ENCODE data around the gene PTPN14.

Gene PTPN14

GRCh38 chr1:214386747-214387146, 164.7 kb downstream of the PTPN14 start:
- peak; percentile 94 for ATAC-seq
- no peak for TF ChIP-seq ARNTL (CRISPR knock-in tag; IDR thresholded peaks at IDR 0.05; ENCODE audit: borderline replicate concordance, low read depth)
- no peak for TF ChIP-seq ESRRG (CRISPR knock-in tag; IDR thresholded peaks at IDR 0.05)
- no peak for TF ChIP-seq SNAI2 (CRISPR knock-in tag; IDR thresholded peaks at IDR 0.05)
- no peak for TF ChIP-seq CSDC2 (CRISPR knock-in tag; IDR thresholded peaks at IDR 0.05)
- TF ChIP-seq ZFP30 (CRISPR knock-in tag; IDR thresholded peaks at IDR 0.05) = no peak
- TF ChIP-seq TSHZ2 (CRISPR knock-in tag; IDR thresholded peaks at IDR 0.05) = no peak
- no peak for TF ChIP-seq ZNF565 (CRISPR knock-in tag; conservative IDR thresholded peaks at IDR 0.05; ENCODE audit: low read depth)
- no peak for TF ChIP-seq ZFP3 (CRISPR knock-in tag; IDR thresholded peaks at IDR 0.05)
- TF ChIP-seq TCF4 (CRISPR knock-in tag; IDR thresholded peaks at IDR 0.05; ENCODE audit: borderline replicate concordance) = no peak
- TF ChIP-seq BACH2 (CRISPR knock-in tag; IDR thresholded peaks at IDR 0.05; ENCODE audit: borderline replicate concordance) = no peak
- TF ChIP-seq, protein P1, sequence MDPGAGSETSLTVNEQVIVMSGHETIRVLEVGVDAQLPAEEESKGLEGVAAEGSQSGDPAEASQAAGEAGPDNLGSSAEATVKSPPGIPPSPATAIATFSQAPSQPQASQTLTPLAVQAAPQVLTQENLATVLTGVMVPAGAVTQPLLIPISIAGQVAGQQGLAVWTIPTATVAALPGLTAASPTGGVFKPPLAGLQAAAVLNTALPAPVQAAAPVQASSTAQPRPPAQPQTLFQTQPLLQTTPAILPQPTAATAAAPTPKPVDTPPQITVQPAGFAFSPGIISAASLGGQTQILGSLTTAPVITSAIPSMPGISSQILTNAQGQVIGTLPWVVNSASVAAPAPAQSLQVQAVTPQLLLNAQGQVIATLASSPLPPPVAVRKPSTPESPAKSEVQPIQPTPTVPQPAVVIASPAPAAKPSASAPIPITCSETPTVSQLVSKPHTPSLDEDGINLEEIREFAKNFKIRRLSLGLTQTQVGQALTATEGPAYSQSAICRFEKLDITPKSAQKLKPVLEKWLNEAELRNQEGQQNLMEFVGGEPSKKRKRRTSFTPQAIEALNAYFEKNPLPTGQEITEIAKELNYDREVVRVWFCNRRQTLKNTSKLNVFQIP (CRISPR knock-in tag; IDR thresholded peaks at IDR 0.05; ENCODE audit: borderline replicate concordance, low read depth) = no peak
- TF ChIP-seq TOX (CRISPR knock-in tag; IDR thresholded peaks at IDR 0.05; ENCODE audit: borderline replicate concordance) = no peak
- TF ChIP-seq GLIS3 (CRISPR knock-in tag; IDR thresholded peaks at IDR 0.05) = no peak
- TF ChIP-seq, protein P2, sequence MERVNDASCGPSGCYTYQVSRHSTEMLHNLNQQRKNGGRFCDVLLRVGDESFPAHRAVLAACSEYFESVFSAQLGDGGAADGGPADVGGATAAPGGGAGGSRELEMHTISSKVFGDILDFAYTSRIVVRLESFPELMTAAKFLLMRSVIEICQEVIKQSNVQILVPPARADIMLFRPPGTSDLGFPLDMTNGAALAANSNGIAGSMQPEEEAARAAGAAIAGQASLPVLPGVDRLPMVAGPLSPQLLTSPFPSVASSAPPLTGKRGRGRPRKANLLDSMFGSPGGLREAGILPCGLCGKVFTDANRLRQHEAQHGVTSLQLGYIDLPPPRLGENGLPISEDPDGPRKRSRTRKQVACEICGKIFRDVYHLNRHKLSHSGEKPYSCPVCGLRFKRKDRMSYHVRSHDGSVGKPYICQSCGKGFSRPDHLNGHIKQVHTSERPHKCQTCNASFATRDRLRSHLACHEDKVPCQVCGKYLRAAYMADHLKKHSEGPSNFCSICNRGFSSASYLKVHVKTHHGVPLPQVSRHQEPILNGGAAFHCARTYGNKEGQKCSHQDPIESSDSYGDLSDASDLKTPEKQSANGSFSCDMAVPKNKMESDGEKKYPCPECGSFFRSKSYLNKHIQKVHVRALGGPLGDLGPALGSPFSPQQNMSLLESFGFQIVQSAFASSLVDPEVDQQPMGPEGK (CRISPR knock-in tag; IDR thresholded peaks at IDR 0.05; ENCODE audit: borderline replicate concordance) = no peak
- no peak for TF ChIP-seq ISL1 (CRISPR knock-in tag; IDR thresholded peaks at IDR 0.05)

DNA sequence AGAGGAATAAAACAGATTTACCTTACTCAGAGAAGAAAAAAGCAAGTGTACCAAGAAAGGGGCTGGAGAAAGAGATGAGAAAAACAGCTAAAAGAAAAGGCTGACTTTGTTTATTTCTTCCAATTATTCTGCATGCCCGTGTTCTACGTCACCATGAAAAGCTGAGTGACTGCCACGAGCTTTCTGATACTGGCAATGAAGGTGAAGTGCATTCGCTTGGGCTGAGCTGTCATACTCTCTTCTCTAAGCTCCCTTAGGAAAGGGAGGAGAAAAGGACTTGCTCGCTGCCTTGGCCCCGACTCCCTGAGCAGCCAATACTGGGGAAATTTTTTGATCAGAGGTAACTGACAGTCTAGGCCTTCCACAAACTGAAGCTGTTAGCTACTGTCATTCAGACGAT, 165.1 kb downstream of the PTPN14 start:
- no peak for TF ChIP-seq ZNF565 (CRISPR knock-in tag; conservative IDR thresholded peaks at IDR 0.05; ENCODE audit: low read depth)
- no peak for TF ChIP-seq ZC3H10 (CRISPR knock-in tag; IDR thresholded peaks at IDR 0.05)
- TF ChIP-seq ZFP3 (CRISPR knock-in tag; IDR thresholded peaks at IDR 0.05) = no peak
- TF ChIP-seq ESRRG (CRISPR knock-in tag; IDR thresholded peaks at IDR 0.05) = no peak
- TF ChIP-seq, protein P3, sequence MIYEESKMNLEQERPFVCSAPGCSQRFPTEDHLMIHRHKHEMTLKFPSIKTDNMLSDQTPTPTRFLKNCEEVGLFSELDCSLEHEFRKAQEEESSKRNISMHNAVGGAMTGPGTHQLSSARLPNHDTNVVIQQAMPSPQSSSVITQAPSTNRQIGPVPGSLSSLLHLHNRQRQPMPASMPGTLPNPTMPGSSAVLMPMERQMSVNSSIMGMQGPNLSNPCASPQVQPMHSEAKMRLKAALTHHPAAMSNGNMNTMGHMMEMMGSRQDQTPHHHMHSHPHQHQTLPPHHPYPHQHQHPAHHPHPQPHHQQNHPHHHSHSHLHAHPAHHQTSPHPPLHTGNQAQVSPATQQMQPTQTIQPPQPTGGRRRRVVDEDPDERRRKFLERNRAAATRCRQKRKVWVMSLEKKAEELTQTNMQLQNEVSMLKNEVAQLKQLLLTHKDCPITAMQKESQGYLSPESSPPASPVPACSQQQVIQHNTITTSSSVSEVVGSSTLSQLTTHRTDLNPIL (CRISPR knock-in tag; IDR thresholded peaks at IDR 0.05; ENCODE audit: low read depth) = no peak
- no peak for TF ChIP-seq ZFP30 (CRISPR knock-in tag; IDR thresholded peaks at IDR 0.05)
- no peak for TF ChIP-seq ZNF70 (CRISPR knock-in tag; IDR thresholded peaks at IDR 0.05)
- TF ChIP-seq TSHZ2 (CRISPR knock-in tag; IDR thresholded peaks at IDR 0.05) = no peak
- TF ChIP-seq GLIS3 (CRISPR knock-in tag; IDR thresholded peaks at IDR 0.05) = no peak
- TF ChIP-seq BACH2 (CRISPR knock-in tag; IDR thresholded peaks at IDR 0.05; ENCODE audit: borderline replicate concordance) = no peak
- TF ChIP-seq ISL1 (CRISPR knock-in tag; IDR thresholded peaks at IDR 0.05) = no peak
- ATAC-seq = no peak

DNA sequence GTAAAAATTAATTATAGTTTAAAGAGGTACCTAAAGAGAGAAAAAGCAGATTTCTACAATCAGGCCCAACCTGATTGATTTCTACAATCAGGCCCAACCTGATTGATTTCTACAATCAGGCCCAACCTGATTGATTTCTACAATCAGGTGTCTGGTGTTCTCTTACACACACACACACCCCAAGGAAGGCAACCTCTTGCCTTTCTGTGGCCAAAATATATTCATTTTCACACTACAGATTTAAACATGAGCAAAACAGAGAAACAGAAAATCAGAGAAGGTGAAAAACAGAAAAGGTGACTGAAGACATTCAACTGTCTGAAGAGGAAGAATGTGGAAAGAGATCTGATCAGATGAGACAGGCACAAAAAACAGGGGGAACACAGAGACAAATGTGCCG, 166.0 kb downstream of the PTPN14 start:
- ATAC-seq = no peak
- no peak for TF ChIP-seq ZNF565 (CRISPR knock-in tag; conservative IDR thresholded peaks at IDR 0.05; ENCODE audit: low read depth)

Data from SK-N-SH treated with all-trans-retinoic acid at 6 μM for 48 hours (cell line).